COLO829 (cell line): ENCODE data around the gene UMODL1.

ENCODE experiments used
- DNase-seq: peaks from one replicate; pipeline ENCODE4 v3.0.0; 2012; ENCODE audit warnings: low spot score

The UMODL1 gene

DNA sequence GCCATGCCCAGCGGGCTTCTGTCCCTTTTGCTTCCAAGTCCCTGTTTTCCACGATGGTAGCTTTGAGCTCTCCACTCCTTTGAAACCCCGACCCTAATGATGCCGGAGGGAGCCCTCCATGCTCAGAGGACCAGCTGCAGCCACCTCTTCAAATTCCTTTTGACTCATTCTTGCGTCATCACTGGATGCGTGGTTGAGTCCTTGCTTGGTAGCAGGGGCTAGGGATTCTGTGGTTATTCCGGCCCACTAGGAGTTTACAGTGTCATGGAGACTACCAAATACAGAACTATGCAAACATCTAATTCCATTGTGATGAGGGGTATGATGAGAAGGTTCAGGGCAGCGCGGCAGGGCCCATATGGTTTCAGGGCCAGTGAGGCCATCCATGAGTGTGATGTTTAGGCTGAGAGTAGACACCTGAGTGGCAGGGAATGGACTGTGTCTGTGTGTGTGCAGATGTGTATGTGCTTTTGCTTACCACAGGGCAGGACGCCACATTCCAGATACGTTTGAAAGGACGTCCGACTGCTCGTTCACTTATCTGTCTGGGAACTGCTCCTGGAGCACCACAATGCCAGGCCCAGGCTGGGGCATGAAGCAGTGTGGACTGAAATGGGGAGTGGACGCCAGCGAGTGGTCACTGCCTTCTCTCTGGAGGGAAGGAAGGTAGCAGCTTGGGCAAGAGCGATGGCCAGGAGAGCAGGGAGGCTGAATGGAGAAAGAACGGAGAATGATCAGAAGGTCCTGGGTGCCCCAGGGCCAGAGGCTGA is 30.5 kb upstream of the UMODL1 start:
- DNase-seq = peak; percentile 68

DNA sequence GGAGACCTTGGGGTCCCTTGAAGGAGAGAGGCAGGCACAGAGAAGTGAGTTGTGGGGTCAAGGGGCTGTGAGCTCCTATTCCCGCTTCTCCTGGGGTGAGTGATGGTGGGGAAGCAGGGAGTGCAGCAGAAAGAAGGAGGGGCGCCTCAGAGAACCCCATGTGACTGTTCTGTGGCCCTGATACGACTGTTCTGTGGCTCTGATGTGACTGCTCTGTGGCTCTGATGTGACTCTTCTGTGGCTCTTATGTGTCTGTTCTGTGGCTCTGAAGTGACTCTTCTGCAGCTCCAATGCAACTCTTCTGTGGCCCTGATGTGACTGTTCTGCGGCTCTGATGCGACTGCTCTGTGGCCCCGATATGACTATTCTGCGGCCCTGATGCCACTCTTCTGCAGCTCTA is 29.9 kb upstream of the UMODL1 start:
- no peak for DNase-seq

DNA sequence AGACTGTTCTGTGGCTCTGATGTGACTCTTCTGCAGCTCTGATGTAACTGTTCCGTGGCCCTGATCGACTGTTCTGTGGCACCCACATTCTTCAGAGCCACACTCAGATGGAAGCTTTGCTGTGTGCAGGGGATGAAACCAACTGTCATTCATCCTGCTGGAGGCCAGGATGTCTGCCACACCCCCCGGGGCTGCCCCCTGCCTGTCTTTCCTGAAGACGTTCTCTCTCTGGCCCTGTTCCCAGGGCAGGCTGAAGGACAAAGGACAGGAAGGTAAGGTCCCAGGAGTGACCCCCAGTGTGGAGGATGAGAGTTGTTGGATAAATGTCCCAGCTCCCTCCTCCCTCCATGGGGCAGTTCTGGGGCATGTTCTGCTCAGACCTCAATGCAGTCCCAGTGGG is 29.4 kb upstream of the UMODL1 start:
- DNase-seq = no peak

DNA sequence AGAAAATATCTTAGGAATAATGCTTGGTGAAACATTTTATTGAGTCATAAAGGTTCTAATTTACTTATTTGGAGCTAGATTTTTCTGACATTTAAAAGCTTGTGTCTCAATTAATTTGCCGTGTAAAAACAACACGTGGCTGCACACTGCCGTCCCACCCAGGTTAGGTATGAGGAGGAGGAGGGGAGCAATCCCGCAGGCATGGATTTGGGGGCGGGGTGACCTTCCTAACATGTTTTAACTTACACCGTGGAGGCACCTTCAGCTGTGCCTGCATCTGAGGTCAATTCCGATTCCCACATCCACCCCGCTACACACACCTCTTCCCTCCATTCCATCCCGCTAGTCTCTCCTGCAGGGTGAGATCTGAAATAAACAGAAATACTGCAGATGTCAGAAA is 28.5 kb upstream of the UMODL1 start:
- no peak for DNase-seq

DNA sequence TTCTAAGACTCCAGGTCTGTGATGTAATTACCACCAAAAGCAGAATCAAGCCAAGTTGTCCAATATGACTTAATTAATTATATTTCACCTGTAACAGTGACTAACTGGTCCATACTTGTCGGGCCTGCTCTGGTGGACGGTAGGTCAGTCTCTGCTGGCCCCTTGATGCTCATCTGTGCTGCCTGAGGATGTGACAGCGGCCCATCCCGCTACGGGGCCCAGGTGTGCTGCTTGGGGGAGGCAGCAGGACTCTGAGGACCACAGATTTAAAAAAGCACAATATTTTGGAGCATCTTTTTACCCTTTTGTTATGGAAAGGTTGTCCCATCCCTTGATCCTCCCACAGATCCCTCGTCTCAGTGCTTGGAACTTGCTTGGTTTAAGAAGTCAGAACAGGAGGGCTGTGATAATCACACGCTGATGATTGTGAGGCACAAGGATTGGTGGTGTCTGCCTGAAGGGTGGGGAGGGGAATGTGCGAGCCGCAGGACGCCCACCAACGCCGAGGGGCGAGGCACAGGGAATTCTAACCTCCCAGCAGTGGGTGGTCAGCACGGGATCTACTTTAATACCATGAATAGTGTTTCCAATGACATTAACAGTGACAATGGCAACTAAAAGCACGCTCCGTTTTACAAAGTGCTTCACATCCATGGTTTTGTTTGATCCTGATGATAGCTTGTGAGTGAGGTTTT is 27.8 kb upstream of the UMODL1 start:
- DNase-seq = no peak

DNA sequence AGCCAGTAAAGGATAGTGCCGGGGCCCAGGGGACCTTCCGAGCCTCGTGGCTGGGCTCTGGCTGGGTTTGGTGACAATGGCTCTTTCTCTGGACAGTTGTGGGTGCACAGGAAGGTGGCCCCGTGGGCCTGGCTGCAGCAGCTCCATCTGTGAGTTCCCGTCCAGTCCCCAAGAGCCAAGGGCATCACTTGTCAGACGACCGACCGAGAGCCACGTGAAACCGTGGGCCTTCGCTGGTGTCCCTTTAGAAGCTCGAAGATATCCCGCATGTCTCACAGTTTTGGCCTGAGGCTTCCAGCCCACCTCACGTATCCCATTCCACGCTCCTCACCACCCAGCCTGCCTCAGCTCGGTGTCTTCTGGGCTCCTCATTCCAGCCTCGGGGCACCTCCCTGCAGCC is 27.2 kb upstream of the UMODL1 start:
- DNase-seq = no peak

DNA sequence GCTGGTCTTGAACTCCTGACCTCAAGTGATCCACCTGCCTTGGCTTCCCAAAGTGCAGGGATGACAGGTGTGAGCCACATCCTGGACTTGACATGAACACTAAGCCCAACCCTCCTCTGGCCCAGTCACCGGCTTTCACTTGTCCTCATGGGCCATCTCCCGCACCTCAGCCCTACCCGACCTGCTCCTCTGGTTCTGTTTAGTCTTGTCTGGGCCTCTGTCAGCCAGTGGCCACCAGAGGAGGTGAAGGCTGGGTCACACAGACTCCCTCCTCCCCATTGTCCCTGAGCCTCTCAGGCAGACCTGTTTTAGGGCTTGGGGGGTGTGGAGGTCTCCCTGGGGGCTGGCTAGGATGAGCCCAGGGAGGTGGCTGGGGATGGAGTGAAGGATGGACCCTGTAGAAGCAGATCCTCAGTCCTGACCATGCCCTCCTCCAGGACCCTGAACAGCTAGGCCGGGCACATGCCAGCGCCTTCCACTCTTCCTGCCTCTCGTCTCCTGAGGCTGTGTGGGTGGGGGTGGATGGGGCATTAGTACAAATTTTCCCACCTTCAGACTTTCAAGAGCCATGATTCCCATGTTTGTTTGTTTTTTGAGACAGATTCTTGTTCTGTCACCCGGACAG is 26.1 kb upstream of the UMODL1 start:
- DNase-seq = no peak

DNA sequence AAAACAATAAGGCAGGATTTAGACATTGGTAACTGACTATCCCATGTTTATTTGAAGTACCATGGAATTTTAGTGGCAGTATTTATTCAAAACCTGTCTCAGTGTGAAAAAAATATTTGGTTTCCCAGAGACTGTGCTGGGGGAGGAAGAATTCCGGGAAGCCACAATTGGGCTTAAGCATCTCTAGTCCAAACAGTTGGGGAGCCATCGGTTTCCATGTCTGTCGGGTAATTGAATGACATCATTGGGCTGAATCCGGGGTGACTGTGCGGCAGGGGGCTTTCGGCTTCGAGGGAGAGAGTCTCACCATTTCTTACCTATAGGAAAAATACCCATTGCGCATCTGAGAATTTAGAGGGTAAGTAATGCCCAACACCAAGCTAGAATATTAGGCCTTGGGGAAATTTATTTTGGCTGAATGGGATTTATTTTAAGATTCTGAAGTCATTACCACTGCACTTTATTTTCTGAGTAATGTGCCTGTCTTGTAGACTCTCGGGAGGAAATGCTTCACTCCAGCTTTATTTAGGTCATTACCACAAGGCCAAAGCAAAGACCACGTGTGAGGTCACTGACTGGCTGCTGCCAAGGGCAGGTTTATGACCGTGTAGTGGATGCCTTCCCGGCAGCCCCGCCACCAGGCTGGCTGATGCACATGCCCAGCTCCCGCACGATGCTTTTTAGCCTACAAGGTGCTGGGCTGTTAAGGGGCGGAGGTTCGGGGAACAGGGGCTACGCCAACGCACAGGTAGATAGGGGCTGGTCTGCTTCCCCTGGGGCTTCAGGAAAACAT is 23.1 kb upstream of the UMODL1 start:
- no peak for DNase-seq

DNA sequence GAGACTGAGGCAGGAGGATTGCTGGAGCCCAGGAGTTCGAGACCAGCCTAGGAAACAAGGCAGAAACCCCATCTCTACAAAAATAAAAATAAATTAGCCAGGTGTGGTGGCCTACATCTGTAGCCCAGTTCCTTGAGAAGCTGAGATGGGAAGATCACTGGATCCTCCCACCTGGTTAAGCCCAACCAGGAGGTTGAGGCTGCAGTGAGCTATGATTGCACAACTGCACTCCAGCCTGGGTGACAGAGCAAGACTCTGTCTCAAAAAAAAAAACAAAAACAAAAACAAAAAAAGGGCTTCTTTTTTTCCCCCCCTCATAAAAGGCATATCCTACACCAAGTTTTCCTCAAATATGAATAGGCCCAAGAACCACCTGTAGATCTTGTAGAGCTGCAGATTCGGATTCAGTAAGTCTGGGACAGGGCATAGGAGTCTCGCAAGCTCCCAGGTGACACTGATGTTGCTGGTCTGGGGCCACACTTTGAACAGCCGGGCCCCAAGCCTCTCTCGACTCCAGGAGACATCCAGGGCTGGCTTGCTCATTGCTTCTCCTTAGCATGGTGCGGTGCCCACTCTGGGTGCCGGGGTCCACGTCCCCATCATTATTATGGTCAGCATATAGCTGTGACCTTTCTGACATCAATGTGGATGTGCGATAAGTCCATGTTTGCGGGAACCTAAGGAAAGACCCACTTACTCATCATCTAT is 22.1 kb upstream of the UMODL1 start:
- DNase-seq = no peak

DNA sequence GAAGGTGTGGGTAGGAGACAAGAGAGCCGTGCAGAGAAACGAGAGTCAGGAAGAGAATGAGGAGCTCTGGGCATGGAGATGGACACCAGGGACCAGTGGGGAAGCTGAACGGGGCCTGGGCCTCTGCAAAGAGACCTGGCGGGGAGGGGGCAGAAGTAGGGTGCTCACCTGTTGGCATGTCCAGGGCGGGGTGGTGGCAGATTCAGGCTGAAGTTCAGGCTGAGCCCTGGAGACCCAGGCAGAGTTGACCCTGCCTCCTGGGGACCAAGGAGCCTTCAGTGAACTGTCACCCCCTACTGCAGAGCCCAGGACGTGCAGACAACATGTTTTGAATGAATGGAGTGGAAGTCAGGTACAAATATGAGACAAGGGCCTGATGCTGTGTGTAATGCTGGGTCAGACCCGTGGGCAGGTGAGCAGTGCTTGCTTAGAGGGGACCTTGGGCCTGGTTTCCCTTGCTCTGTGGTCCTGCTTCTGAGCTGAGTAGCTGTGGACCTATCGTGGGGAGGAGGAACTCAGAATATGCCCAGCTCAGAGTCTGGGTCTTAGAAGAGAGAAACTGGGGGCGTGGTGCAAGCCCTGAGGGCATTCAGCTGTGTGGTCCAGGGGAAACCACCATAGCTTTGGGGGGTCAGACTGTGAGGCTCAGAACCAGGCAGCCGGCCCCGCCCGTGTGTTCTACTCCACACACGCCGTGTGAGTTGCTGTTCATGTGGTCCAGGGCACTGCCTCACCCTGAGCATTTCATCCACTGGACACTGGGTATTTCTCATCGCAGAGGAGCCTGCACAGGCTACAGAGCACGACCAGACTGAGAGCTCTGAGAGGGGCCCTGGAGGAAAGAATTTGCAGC is 21.3 kb upstream of the UMODL1 start:
- DNase-seq = no peak

DNA sequence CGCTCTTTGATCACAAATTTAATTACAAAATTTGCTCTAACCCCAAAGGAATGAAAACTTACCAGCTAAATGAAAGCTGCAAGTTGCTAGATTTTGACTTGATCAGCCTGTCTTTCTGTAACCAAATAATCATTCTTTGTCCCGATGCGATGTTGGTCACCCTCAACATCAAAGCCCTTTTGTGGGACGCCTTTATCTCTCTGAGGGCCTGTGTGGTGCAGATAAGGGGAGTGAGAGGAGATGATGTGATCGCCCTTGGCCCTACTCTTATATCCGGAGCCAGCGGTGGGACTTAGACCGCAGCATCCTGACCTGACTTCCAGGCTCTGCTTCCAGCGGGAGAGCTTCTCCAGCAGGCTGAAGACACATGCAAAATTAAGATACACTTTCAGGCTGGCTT is 19.3 kb upstream of the UMODL1 start:
- no peak for DNase-seq

DNA sequence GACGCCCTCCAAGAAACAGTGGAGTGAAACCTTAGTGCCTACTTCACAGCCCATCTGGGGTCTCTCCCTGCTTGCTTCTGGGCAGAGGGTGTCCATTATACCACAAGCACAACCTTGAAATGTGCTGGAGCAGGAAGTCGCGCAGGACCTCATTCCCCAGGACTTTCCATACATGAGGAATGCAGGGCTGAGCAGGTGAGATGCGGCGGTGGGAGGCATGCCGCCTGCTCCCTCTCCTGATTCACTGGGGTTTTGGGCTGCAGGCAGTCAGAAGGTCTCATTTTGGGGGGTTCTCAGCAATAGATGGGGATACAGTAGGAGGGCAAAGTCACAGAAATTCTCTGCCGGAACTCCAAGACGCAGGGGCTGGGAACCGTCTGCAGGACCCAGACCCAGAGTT is 15.7 kb upstream of the UMODL1 start:
- no peak for DNase-seq

DNA sequence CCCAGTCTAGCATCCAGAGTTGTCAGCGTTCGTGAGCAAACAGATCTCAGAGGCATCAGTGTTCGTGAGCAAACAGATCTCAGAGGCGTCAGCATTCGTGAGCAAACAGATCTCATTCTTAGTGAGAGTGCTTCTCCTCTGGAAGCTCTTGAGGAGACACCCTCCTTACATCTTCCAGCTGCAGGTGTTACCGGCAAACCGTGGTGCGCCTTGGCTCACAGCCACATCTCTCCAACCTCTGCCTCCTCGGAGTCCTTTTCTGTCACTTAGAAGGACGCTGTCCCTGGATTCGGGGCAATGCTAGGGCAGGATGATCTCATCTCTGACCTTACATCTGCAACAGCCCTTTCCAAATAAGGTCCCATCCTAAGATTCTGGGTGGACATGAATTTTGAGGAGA is 14.6 kb upstream of the UMODL1 start:
- DNase-seq = no peak

DNA sequence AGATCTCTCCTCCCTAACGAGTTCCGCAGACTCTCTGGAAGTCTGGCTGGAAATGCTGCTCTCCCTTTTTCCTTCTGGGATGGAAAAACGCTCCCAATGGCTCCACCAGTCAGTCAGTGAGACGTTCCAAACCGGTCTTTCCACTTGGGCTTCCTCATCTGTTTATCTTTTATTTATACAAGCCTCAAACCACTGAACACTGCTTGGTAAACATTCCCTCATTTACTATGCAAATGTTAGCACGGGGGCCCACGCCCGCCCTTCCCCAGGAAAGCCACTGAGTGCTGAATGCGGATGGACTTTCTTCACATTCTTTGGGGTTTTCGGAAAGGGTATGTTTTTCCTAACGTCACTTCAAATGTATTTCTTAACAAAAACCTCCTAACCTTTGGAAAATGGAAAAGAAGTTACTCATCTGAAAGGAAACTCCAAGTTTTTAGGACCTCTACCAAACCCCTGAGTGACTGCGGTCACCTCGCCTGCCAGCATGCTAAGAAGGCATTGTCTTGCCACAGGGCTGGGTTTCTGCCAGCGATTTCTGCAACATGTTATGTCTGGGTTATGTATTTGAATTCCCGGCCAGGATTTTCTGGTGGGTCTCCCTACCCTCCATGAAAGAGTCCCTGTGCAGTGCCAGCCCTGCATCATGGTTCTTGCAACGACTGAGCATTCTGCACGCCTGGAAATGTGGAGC is 14.0 kb upstream of the UMODL1 start:
- DNase-seq = no peak

DNA sequence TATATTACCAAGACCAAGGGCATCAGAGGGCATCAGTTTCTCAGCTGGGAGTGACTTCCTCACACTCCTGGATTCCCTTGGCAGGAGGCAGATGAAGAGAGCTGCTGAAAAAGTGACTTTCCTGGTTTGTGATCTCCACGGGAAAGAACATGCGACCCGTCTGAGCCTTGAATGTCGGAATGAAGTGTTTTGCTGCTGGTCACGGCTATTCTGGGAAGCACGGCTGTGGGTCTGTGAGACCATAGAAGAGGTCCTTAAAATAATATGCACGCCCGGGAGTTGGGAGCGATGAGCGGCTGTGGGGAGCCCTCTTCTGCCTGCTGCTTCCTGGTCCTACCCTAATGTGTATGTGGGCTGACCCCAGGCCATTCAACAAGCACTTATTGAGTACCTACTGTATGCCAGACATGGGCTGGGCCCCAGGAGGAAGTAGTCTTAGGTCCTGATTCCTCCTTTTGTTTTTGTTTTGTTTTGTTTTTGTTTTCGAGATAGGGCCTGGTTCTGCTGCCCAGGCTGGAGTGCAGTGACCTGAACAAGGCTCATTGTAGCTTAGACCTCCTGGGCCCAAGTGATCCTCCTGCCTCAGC is 13.2 kb upstream of the UMODL1 start:
- no peak for DNase-seq

DNA sequence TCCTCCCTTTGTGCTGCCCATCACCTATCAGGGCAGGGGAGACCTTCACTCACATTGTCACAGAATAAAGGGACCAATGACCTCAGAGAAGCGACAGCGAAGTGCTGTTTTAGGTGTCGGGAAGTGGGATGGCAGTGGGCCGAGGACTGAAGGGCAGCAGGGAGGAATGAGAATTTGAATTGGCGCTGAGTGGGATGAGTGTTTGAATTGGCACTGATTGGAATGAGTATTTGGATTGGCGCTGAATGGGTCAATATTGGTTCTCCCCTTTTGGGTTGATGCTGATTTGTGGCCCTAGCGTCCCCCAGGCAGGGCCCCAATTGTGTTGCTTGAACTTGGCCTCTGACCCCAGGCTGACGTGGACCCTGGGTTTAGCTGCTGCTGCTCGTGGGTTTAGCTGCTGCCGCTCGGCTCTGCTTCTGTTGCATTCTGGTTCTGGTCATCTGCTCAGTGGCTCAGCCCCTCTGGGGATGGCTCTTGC is 12.4 kb upstream of the UMODL1 start:
- DNase-seq = no peak

DNA sequence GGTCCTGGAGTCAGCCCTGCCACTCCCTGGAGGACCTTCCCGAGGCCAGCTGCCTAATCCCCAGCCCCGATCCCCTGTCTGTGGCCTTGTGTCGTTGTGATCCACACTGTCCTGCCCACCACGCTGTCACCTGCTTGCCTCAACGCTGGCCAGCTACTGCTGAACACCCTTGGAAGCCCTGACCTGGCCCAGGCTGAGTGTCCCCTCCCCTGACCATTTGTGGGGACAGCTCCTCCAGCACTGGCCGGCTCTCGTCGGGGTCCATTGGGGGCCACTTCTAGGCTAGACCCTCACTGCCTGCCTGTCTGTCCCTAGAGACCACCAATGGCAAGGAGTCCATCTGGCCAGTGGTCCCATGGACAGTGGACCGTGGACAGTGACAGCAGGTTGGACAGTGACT is 12.0 kb upstream of the UMODL1 start:
- no peak for DNase-seq

DNA sequence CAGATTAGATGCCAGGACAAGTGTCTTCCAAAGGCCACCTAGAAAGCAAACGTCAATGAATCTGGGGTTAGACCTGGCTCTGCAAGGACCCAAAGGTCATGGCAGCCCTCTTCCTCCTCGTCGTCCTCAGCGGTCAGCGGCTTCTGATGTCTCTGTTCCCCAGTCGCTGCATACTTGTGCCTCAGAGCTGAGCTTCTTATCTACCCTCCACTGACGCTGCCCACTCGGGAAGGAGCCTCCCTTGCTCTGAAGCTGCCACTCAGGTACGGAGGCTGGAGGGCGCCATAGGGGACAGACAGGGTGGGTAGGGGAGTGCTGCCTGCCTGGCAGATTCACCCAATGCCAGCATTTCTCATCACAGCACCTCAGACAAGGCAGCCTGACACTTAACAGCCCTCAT is 11.4 kb upstream of the UMODL1 start:
- DNase-seq = no peak

DNA sequence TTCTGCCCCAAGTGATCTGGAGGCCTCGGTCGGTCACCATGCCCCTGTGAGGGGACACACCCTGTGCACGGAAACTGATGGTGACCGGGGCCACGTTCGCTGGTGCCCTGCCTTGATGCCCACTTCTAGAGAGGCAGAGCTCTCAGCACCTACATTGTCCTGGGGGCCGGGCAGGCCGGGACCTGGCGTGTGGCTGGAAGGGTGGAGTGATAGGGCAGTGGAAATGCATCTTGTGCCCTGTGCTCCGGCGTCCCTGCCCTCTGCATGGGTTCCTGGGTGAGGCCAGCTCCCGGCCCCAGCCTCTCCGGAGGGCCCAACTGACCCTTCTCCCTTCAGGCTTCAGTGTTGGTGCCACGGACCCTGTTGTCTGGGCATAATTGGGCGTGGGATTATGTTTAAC is 11.0 kb upstream of the UMODL1 start:
- DNase-seq = no peak
